ENCODE results near the gene GUK1.

Gene GUK1

GRCh38 chr1:228150120-228150460 lies 10.0 kb downstream of the GUK1 start:
- TF ChIP-seq SPI1 (IDR thresholded peaks at IDR 0.05; ENCODE audit: borderline replicate concordance, low read depth) (no peak), REST (IDR thresholded peaks at IDR 0.05; ENCODE audit: insufficient replicate concordance, low read depth) (no peak)
- no peak overlapping the region for H3K27ac ChIP-seq (replicated peaks)
- no peaks in the 10 kb centered on the region for H3K27me3 ChIP-seq (ENCODE audit: insufficient read depth, poor library complexity, severe bottlenecking)
- no peak for DNase-seq (ENCODE audit: low read depth in 1 of 2, low spot score in 1 of 2)
- H3K4me3 ChIP-seq (replicated peaks; ENCODE audit: insufficient read depth, low read length), result no peak overlapping the region

- no peak for TF ChIP-seq REST (IDR thresholded peaks at IDR 0.05; ENCODE audit: insufficient replicate concordance, low read depth)
- no peak for TF ChIP-seq GABPA (IDR thresholded peaks at IDR 0.05; ENCODE audit: low read depth)
- TF ChIP-seq CTCF (IDR thresholded peaks at IDR 0.05; ENCODE audit: insufficient read depth, low read length), result no peak
- no peak for TF ChIP-seq SPI1 (IDR thresholded peaks at IDR 0.05; ENCODE audit: borderline replicate concordance, low read depth)
- no peak for TF ChIP-seq POLR2AphosphoS5 (IDR thresholded peaks at IDR 0.05; ENCODE audit: low read depth)
- Histone ChIP-seq H3K27ac (replicated peaks) (no peak overlapping the region), H3K27me3 (ENCODE audit: insufficient read depth, poor library complexity, severe bottlenecking) (no peaks in the 10 kb centered on the region), H3K4me3 (replicated peaks; ENCODE audit: insufficient read depth, low read length) (no peak overlapping the region)
- no peak for DNase-seq (ENCODE audit: low read depth in 1 of 2, low spot score in 1 of 2)
Measured at GRCh38 chr1:228150461-228151179, 10.5 kb downstream of the GUK1 start.

GRCh38 chr1:228151180-228151925 lies 11.3 kb downstream of the GUK1 start:
- no peak overlapping the region for H3K4me3 ChIP-seq (replicated peaks; ENCODE audit: insufficient read depth, low read length)
- H3K27me3 ChIP-seq (ENCODE audit: insufficient read depth, poor library complexity, severe bottlenecking), result no peaks in the 10 kb centered on the region
- H3K27ac ChIP-seq (replicated peaks), result no peak overlapping the region
- TF ChIP-seq GABPA (IDR thresholded peaks at IDR 0.05; ENCODE audit: low read depth) (no peak), REST (IDR thresholded peaks at IDR 0.05; ENCODE audit: insufficient replicate concordance, low read depth) (no peak), SPI1 (IDR thresholded peaks at IDR 0.05; ENCODE audit: borderline replicate concordance, low read depth) (no peak)
- DNase-seq (ENCODE audit: low read depth in 1 of 2, low spot score in 1 of 2), result no peak

Data from HL-60 (cell line).